CD14-positive monocyte (primary cell): Measurements from ENCODE around the gene BFSP2. TPM values are rescaled to one million over a fixed set of nuclear protein-coding genes. Genes with fewer than 3 reads are reported as not detected.
"Not testable (repeated sequence)": the region's sequence is repeated elsewhere in the genome, so short reads cannot be mapped to it uniquely, and the experiment has no call there.

Experiments
- DNase-seq, 3 donors: peaks; one replicate each; pipeline ENCODE4 v3.0.0-alpha.2; 2011 to 2022
- H2AFZ ChIP-seq: 2 replicates; pipeline ENCODE4 v1.6.0; 2012; ENCODE audit warnings: mild to moderate bottlenecking, low read depth, low read length, inconsistent platforms; ENCODE audit not compliant: insufficient read depth, poor library complexity, severe bottlenecking
- H3K27ac ChIP-seq, 2 donors: 1 replicate in 1 of 2; 2 replicates in 1 of 2; pipeline ENCODE4 v1.5.1; 2012 to 2013; ENCODE audit warnings: low read length in 2 of 2, control low read depth in 1 of 2, inconsistent platforms in 1 of 2, low read depth in 1 of 2, mild to moderate bottlenecking in 1 of 2
- H3K27me3 ChIP-seq, 2 donors: one replicate each; pipeline versions ENCODE4 v1.6.0 to v1.6.1; 2011 to 2013; ENCODE audit warnings: low read length in 2 of 2; ENCODE audit not compliant: control insufficient read depth in 2 of 2, insufficient read depth in 2 of 2
- H3K36me3 ChIP-seq, 2 donors: replicated peaks in 1 of 2; 1 replicate in 1 of 2; 2 replicates in 1 of 2; pipeline versions ENCODE4 v1.5.1 to v1.6.1; 2012 to 2013; ENCODE audit warnings: low read length in 2 of 2, control low read depth in 1 of 2, inconsistent platforms in 1 of 2, mild to moderate bottlenecking in 1 of 2; ENCODE audit not compliant: insufficient read depth in 2 of 2, control insufficient read depth in 1 of 2
- H3K4me1 ChIP-seq, 2 donors: 1 replicate in 1 of 2; 2 replicates in 1 of 2; pipeline versions ENCODE4 v1.5.1 to v1.6.1; 2012 to 2013; ENCODE audit warnings: low read length in 2 of 2, control low read depth in 1 of 2, inconsistent platforms in 1 of 2, mild to moderate bottlenecking in 1 of 2, moderate library complexity in 1 of 2; ENCODE audit not compliant: insufficient read depth in 2 of 2, control insufficient read depth in 1 of 2
- H3K4me2 ChIP-seq: replicated peaks from 2 replicates; pipeline ENCODE3; 2012; ENCODE audit warnings: low read length, moderate library complexity, mild to moderate bottlenecking; ENCODE audit not compliant: poor library complexity, severe bottlenecking; ENCODE audit errors: extremely low read depth
- H3K4me3 ChIP-seq, 3 experiments: fragments of 200-600 bp in 1 of 3; sonication (generic) in 1 of 3; replicated peaks in 1 of 3; 1 replicate in 2 of 3; 2 replicates in 1 of 3; pipeline ENCODE4 v1.5.1; 2011 to 2013; ENCODE audit warnings: low read length in 3 of 3, mild to moderate bottlenecking in 3 of 3, control low read depth in 2 of 3, low read depth in 2 of 3, inconsistent platforms in 1 of 3, moderate library complexity in 1 of 3
- H3K79me2 ChIP-seq: 2 replicates; pipeline ENCODE4 v1.6.0; 2012; ENCODE audit warnings: mild to moderate bottlenecking, control low read depth, inconsistent platforms, low read length, moderate library complexity; ENCODE audit not compliant: insufficient read depth
- H3K9ac ChIP-seq: 2 replicates; pipeline ENCODE4 v1.6.0; 2017; ENCODE audit warnings: low read length, mild to moderate bottlenecking; ENCODE audit not compliant: insufficient read depth, poor library complexity, severe bottlenecking
- H3K9me3 ChIP-seq, 2 donors: replicated peaks in 1 of 2; 1 replicate in 1 of 2; 2 replicates in 1 of 2; pipeline versions ENCODE4 v1.5.1 to v1.6.1; 2012 to 2013; ENCODE audit warnings: low read length in 2 of 2, control low read depth in 1 of 2; ENCODE audit not compliant: control insufficient read depth in 1 of 2, insufficient read depth in 1 of 2
- H4K20me1 ChIP-seq: 2 replicates; pipeline ENCODE4 v1.6.0; 2012; ENCODE audit warnings: mild to moderate bottlenecking, low read length, control low read depth, moderate library complexity; ENCODE audit not compliant: insufficient read depth
- H3K27ac Mint-ChIP-seq, 7 donors: one replicate each; pipeline ENCODE4 v1.8.0; 2020; ENCODE audit warnings: mild to moderate bottlenecking in 7 of 7, mixed read lengths in 7 of 7, moderate library complexity in 6 of 7, inconsistent platforms in 2 of 7
- H3K27me3 Mint-ChIP-seq, 3 donors: one replicate each; pipeline ENCODE4 v1.8.0; 2021 to 2022; ENCODE audit warnings: low read depth in 3 of 3, mild to moderate bottlenecking in 3 of 3, mixed read lengths in 3 of 3, moderate library complexity in 3 of 3, inconsistent platforms in 1 of 3
- H3K36me3 Mint-ChIP-seq, 2 donors: one replicate each; pipeline ENCODE4 v1.8.0; 2020; ENCODE audit warnings: mixed read lengths in 2 of 2, inconsistent platforms in 1 of 2, mild to moderate bottlenecking in 1 of 2
- H3K4me1 Mint-ChIP-seq: one replicate; pipeline ENCODE4 v1.8.0; 2020; ENCODE audit warnings: mild to moderate bottlenecking, mixed read lengths
- H3K4me3 Mint-ChIP-seq, 2 donors: one replicate each; pipeline ENCODE4 v1.8.0; 2020; ENCODE audit warnings: mild to moderate bottlenecking in 2 of 2, mixed read lengths in 2 of 2, moderate library complexity in 1 of 2
- H3K9me3 Mint-ChIP-seq, 7 donors: one replicate each; pipeline ENCODE4 v1.8.0; 2020 to 2022; ENCODE audit warnings: mixed read lengths in 7 of 7, mild to moderate bottlenecking in 6 of 7, moderate library complexity in 6 of 7, inconsistent platforms in 2 of 7
- WGBS: methylation state at CpG from one replicate; pipeline ENCODE4 v1.1.5; 2013; ENCODE audit warnings: missing lambda C conversion rate; ENCODE audit not compliant: insufficient coverage; 5-methylcytosine and 5-hydroxymethylcytosine counted together
- intact Hi-C, 2 donors: fragments of 100-400 bp; cut with micrococcal nuclease; formaldehyde crosslinking; loops; one replicate each; pipeline versions ENCODE4 v1.15.0 to v1.15.1; 2023
- polyA plus RNA-seq, 3 donors: library from polyadenylated mRNA; depleted of rRNA in 1 of 3; unstranded in 2 of 3; stranded (reverse) in 1 of 3; fragments of 300-500 nt in 2 of 3; fragments of >200 nt in 1 of 3; fragmentation: Illumina TruSeq in 2 of 3; gene quantifications; 1 replicate in 2 of 3; 2 replicates in 1 of 3; pipeline ENCODE4 v1.2.3, GENCODE V29; 2012 to 2021
- TF ChIP-seq, protein P1 (sequence below): fragments of 200-600 bp; IDR thresholded peaks from one replicate; pipeline ENCODE4 v1.8.0; 2022; ENCODE audit warnings: antibody characterized with exemption, mild to moderate bottlenecking

BFSP2 gene
- polyA plus RNA-seq, 3 donors, result not detected

DNA sequence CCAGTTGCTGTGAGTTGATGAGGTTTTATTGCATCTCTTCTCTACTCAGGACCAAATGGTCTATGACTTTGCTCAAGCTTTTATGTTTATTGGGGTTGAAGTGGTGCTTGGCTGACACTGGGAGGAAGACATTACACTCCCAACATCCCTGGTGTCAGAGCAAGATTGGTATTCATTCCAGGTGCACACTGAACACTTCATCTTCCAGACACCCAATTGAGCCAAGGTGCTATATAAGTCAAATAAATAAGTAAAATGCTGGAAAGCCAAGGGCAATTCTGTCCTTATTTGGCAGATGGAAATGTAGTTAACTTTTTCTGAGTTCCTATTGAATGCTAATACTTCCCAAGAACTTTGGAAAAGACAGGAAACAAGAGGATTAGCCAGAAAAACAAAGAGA lies 120.4 kb downstream of the BFSP2 start:
- no peak overlapping the region for H3K27ac Mint-ChIP-seq
- H4K20me1 ChIP-seq, result no peaks in the 10 kb centered on the region
- H3K4me2 ChIP-seq, result no peak overlapping the region
- no peaks in the 10 kb centered on the region for H3K27me3 ChIP-seq
- H3K36me3 ChIP-seq, result no peaks in the 10 kb centered on the region
- intact Hi-C loops, result no loop called here
- H3K4me3 Mint-ChIP-seq, result no peak overlapping the region
- peaks cover under 1 to 4% of the 10 kb centered on the region in 2 donors for H3K4me1 ChIP-seq
- TF ChIP-seq, protein P1, sequence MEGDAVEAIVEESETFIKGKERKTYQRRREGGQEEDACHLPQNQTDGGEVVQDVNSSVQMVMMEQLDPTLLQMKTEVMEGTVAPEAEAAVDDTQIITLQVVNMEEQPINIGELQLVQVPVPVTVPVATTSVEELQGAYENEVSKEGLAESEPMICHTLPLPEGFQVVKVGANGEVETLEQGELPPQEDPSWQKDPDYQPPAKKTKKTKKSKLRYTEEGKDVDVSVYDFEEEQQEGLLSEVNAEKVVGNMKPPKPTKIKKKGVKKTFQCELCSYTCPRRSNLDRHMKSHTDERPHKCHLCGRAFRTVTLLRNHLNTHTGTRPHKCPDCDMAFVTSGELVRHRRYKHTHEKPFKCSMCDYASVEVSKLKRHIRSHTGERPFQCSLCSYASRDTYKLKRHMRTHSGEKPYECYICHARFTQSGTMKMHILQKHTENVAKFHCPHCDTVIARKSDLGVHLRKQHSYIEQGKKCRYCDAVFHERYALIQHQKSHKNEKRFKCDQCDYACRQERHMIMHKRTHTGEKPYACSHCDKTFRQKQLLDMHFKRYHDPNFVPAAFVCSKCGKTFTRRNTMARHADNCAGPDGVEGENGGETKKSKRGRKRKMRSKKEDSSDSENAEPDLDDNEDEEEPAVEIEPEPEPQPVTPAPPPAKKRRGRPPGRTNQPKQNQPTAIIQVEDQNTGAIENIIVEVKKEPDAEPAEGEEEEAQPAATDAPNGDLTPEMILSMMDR, result no peak
- H3K9me3 Mint-ChIP-seq, result no peaks in the 10 kb centered on the region
- no peaks in the 10 kb centered on the region for H3K9me3 ChIP-seq
- no peak overlapping the region for H3K9ac ChIP-seq
- H3K27ac ChIP-seq, result no peak overlapping the region
- DNase-seq, result no peak
- peaks cover 16% of the 10 kb centered on the region for H3K4me1 Mint-ChIP-seq
- H3K27me3 Mint-ChIP-seq, result no peaks in the 10 kb centered on the region
- H3K79me2 ChIP-seq, result no peaks in the 10 kb centered on the region
- no peaks in the 10 kb centered on the region for H3K36me3 Mint-ChIP-seq
- no peak overlapping the region for H2AFZ ChIP-seq
- H3K4me3 ChIP-seq, result no peak overlapping the region

DNA sequence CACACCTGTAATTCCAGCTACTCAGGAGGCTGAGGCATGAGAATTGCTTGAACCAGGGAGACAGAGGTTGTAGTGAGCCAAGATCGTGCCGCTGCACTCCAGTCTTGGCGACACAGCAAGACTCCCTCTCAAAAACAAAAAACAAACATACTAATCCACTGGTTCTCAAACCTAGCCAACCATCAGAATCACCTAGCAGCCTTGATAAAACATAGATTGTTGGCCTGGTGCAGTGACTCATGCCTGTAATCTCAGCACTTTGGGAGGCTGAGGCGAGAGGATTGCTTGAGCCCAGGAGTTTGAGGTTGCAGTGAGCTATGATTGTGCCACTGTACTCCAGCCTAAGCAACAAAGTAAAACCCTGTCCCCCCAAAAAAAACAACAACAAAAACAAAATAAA lies 121.1 kb downstream of the BFSP2 start:
- peak overlapping the region in 1 of 7 donors; percentile 41 for H3K27ac Mint-ChIP-seq
- intact Hi-C loops, H3K9me3 Mint-ChIP-seq, H3K27me3 ChIP-seq, DNase-seq, H3K4me3 ChIP-seq, H3K4me3 Mint-ChIP-seq, H3K9ac ChIP-seq, H3K79me2 ChIP-seq, H3K4me2 ChIP-seq, H3K27ac ChIP-seq, H3K27me3 Mint-ChIP-seq, H3K36me3 ChIP-seq, H3K4me1 ChIP-seq, H2AFZ ChIP-seq, H4K20me1 ChIP-seq, H3K9me3 ChIP-seq, H3K36me3 Mint-ChIP-seq: not testable (repeated sequence)
- 100% methylated on average over 3 of the region's 4 CpGs for WGBS
- peaks cover 19% of the 10 kb centered on the region for H3K4me1 Mint-ChIP-seq
